Measurements from ENCODE around the gene ZBTB16. TPM values are rescaled to one million over a fixed set of nuclear protein-coding genes. Genes with fewer than 3 reads are reported as not detected.

Gene ZBTB16
- total RNA-seq, 3 donors from 2014 or later = 236 to 358 (median 271) TPM

DNA sequence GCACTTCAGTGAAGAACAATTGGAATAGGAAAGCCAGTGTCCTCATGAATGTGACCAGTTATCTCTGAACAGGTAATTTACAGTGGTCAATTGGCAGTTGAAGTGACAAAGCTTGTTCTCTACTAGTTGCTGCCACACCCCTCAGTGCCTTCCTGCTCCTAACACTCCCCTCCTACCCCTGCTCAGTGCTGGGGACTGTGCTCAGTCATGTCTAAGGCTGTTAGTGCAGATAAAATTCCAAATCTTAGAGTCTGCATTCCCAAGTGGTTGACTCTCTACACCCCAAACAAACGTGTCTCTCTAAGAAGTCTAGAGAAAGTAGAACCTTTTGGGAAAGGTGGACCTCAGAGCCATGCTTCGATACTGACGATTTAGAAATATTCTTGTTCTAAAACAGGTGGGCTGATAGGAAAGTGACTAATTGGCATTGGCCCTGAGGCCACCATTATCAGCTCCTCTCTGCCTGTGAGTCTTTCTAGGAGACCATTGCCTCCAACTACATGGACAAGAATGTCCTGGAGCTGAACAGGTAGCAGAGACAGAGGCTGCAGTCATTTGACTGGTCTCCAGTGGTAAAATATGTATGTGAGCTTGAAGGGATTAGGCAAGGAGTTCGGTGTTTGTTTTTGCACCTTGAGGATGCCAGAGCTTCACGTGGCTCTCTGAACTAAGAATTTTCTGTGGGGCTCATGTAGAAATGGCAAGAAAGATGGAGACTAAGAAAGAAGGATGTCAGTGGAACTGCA is 214.6 kb downstream of the ZBTB16 start:
- intact Hi-C loops (cut with DNase I; ENCODE audit: low total_unique reads) = no loop called here
- no peaks in the 10 kb centered on the region for H3K27me3 ChIP-seq
- no peak for DNase-seq (ENCODE audit: low spot score in 2 of 2)
- H3K4me3 ChIP-seq = no peak overlapping the region
- no peak for TF ChIP-seq POLR2A (IDR thresholded peaks at IDR 0.05)
- TF ChIP-seq POLR2AphosphoS5 (IDR thresholded peaks at IDR 0.05) = no peak
- no peak for TF ChIP-seq CTCF (IDR thresholded peaks at IDR 0.05)
- H3K9me3 ChIP-seq = no peaks in the 10 kb centered on the region
- no peaks in the 10 kb centered on the region for H3K36me3 ChIP-seq
- no peaks in the 10 kb centered on the region for H3K4me1 ChIP-seq
- H3K27ac ChIP-seq = no peak overlapping the region

DNA sequence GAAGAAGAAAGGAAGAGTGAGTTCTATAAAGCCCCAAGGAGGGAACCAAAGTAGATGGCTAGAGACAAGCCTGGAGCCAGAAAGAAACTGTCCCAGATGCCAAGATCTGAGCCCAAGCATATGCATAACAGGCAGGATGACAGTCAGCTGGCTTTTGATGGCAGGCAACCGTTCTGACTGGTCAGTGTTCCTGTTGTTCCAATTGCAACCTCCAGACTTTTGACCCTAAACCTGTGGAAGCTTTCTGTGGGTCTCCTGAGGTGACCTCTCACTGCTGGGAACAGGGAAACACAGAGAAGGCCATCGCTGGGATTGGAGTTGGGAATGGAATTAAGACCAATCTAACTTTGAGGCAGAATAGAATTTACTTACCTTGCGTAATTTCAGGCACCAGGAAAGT is 215.1 kb downstream of the ZBTB16 start:
- no peaks in the 10 kb centered on the region for H3K9me3 ChIP-seq
- DNase-seq (ENCODE audit: low spot score in 2 of 2) = no peak
- no peaks in the 10 kb centered on the region for H3K4me1 ChIP-seq
- no peak overlapping the region for H3K4me3 ChIP-seq
- no peak overlapping the region for H3K27ac ChIP-seq
- intact Hi-C loops (cut with DNase I; ENCODE audit: low total_unique reads) = no loop called here
- H3K36me3 ChIP-seq = no peaks in the 10 kb centered on the region
- TF ChIP-seq CTCF (IDR thresholded peaks at IDR 0.05) = no peak
- TF ChIP-seq POLR2AphosphoS5 (IDR thresholded peaks at IDR 0.05) = no peak
- no peaks in the 10 kb centered on the region for H3K27me3 ChIP-seq

DNA sequence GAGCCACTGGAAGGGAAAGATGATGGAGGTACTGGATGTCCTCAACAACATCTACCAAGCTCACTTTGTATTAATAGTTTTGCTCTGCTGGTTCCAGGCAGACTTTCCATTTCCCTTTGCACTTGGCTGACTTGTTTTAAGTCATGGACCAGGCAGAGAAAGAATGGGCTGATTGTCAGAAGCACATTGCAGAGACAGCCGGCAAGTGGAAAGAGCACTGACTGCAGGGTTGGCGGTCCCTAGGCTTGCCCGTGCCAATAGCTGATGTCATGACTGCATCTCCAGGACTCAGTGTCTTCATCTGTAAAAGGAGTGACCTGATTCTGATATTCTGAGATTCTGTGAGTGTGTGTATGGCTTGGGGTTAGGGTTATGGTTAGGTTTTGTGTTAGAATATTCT is 215.8 kb downstream of the ZBTB16 start:
- Histone ChIP-seq H3K4me1 (no peaks in the 10 kb centered on the region), H3K9me3 (no peaks in the 10 kb centered on the region), H3K27ac (no peak overlapping the region), H3K4me3 (no peak overlapping the region), H3K27me3 (no peaks in the 10 kb centered on the region), H3K36me3 (no peaks in the 10 kb centered on the region)
- DNase-seq (ENCODE audit: low spot score in 2 of 2) = no peak
- intact Hi-C loops (cut with DNase I; ENCODE audit: low total_unique reads) = no loop called here
- TF ChIP-seq POLR2A (IDR thresholded peaks at IDR 0.05) (no peak), CTCF (IDR thresholded peaks at IDR 0.05) (no peak), POLR2AphosphoS5 (IDR thresholded peaks at IDR 0.05) (no peak)

GRCh38 chr11:114276077-114276476 is 216.6 kb downstream of the ZBTB16 start:
- TF ChIP-seq POLR2A (IDR thresholded peaks at IDR 0.05) (no peak), CTCF (IDR thresholded peaks at IDR 0.05) (no peak), POLR2AphosphoS5 (IDR thresholded peaks at IDR 0.05) (no peak)
- H3K27me3 ChIP-seq = no peaks in the 10 kb centered on the region
- H3K4me3 ChIP-seq = no peak overlapping the region
- peaks cover 0 to under 1% of the 10 kb centered on the region in 2 donors for H3K4me1 ChIP-seq
- no peaks in the 10 kb centered on the region for H3K36me3 ChIP-seq
- intact Hi-C loops (cut with DNase I; ENCODE audit: low total_unique reads) = no loop called here
- no peak overlapping the region for H3K27ac ChIP-seq
- no peak for DNase-seq (ENCODE audit: low spot score in 2 of 2)
- H3K9me3 ChIP-seq = no peaks in the 10 kb centered on the region

- Histone ChIP-seq H3K27ac (no peak overlapping the region), H3K4me1 (peaks cover 0 to 5% of the 10 kb centered on the region in 2 donors), H3K9me3 (no peaks in the 10 kb centered on the region), H3K27me3 (no peaks in the 10 kb centered on the region), H3K36me3 (no peaks in the 10 kb centered on the region), H3K4me3 (no peak overlapping the region)
- intact Hi-C loops (cut with DNase I; ENCODE audit: low total_unique reads) = no loop called here
- no peak for TF ChIP-seq CTCF (IDR thresholded peaks at IDR 0.05)
- DNase-seq (ENCODE audit: low spot score in 2 of 2) = no peak
These were observed 218.3 kb downstream of the ZBTB16 start for GRCh38 chr11:114277637-114278341.
